ENCODE measurements around the gene CFAP65. TPM values are rescaled to one million over a fixed set of nuclear protein-coding genes. Genes with fewer than 3 reads are reported as not detected.

CFAP65 gene
- total RNA-seq, 1 donor from 2014 or later = not detected

DNA sequence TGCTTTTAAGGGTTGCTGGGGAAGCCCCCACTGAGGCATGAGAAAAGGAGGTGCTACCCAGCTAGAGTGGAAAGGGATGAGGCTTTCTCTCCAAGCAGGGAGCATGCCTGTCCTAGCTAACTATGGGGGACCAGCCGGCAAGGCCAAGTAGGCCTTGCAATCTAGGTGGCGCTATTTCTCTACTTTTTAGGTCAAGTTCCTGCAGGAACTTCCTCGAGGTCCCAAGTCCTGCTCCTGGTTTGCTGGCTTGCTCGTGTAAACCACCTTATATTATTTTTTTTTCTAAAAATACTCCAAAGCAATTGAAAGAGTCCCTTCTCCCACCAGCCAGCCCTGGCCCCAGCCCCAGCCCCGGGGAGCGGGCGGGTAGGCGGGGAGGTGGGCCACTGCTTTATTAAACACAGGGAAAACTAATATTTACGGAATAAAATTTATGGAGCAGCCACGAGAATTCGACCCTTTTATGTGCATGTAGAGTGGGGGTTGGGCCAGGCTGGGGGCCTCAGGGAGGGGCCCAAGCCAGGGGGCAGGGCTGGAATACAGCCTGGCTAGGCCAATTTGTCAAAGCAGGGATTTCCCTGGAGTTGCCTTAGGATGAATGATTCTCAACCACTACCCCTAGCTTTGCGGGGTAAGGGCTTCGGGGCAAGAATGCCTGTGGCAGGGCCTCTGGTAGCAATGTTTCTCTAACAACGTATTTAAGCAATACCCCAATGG is 32.3 kb upstream of the CFAP65 start:
- H3K27me3 ChIP-seq (ENCODE audit: low read depth) = no peaks in the 10 kb centered on the region
- intact Hi-C loops (cut with micrococcal nuclease) = no loop called here
- H3K4me3 ChIP-seq = no peak overlapping the region
- no peak overlapping the region for H3K27ac ChIP-seq (replicated peaks)
- H3K9me3 ChIP-seq (replicated peaks) = no peaks in the 10 kb centered on the region
- H3K36me3 ChIP-seq = peaks cover 26% of the 10 kb centered on the region
- TF ChIP-seq, protein P1, sequence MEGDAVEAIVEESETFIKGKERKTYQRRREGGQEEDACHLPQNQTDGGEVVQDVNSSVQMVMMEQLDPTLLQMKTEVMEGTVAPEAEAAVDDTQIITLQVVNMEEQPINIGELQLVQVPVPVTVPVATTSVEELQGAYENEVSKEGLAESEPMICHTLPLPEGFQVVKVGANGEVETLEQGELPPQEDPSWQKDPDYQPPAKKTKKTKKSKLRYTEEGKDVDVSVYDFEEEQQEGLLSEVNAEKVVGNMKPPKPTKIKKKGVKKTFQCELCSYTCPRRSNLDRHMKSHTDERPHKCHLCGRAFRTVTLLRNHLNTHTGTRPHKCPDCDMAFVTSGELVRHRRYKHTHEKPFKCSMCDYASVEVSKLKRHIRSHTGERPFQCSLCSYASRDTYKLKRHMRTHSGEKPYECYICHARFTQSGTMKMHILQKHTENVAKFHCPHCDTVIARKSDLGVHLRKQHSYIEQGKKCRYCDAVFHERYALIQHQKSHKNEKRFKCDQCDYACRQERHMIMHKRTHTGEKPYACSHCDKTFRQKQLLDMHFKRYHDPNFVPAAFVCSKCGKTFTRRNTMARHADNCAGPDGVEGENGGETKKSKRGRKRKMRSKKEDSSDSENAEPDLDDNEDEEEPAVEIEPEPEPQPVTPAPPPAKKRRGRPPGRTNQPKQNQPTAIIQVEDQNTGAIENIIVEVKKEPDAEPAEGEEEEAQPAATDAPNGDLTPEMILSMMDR (IDR thresholded peaks at IDR 0.05; ENCODE audit: borderline replicate concordance) = peak; percentile 64
- peaks cover 5% of the 10 kb centered on the region for H3K4me1 ChIP-seq
- no peak for DNase-seq

DNA sequence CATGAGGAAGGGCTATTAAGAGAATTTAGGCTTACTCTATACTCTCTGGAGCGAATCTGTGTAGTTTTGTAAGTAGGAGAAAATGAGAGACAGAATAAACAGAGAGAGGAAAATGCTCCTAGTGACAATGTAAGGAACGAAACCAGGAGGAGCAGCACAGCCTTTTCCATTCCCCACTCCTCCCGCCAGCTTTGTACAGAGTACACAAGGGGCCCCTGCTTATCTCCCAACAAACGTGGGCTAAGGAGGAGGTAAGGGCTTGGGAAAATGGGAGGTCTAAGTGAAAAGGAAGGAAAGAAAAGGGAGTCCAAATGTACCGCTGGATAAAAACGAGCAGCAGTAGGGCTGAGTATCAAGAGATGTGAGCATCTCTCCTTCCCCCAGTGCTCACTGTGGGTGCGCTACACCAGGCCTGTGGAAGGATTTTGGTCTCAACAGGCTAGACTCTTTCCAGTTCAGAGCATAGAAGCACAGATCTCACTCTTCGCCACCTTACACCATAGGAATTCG is 31.5 kb upstream of the CFAP65 start:
- Histone ChIP-seq H3K36me3 (peaks cover 23% of the 10 kb centered on the region), H3K27ac (replicated peaks) (no peak overlapping the region), H3K27me3 (ENCODE audit: low read depth) (no peaks in the 10 kb centered on the region), H3K9me3 (replicated peaks) (no peaks in the 10 kb centered on the region), H3K4me3 (no peak overlapping the region), H3K4me1 (peaks cover 5% of the 10 kb centered on the region)
- TF ChIP-seq, protein P1 (IDR thresholded peaks at IDR 0.05; ENCODE audit: borderline replicate concordance) = no peak
- intact Hi-C loops (cut with micrococcal nuclease) = no loop called here
- no peak for DNase-seq

DNA sequence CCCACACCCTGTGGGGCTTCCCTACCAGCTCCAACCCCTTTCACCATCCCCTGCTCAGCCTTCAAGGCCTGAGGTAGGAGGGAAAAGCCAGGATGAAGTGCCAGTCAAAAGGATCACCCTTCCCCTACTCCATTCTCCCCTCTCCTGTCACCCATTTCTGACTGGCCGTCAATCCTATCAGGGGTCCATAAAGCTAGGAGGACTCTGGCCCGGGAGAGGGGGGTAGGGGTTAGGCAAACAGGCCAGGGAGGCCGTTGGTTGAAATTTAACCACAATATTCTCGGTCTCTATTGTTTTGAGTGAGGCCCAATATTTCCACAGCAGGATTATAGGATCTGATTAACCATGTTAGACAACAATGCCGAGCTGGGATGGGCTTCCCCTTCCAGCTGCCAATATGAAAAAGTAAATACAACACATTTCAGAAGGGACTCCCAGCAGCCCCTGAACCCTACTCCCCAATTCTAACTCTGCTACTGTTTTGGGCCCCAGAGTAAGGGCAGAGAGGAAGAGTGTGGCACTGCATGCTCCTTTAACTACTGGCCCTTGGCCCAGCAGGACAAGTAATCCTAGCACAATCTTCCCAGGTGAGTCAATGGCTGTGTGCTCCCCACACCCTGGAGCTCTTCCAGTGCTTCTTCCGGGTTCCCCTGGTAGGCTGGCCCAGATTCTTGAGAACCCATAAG is 30.0 kb upstream of the CFAP65 start:
- TF ChIP-seq, protein P1 (IDR thresholded peaks at IDR 0.05; ENCODE audit: borderline replicate concordance) = no peak

DNA sequence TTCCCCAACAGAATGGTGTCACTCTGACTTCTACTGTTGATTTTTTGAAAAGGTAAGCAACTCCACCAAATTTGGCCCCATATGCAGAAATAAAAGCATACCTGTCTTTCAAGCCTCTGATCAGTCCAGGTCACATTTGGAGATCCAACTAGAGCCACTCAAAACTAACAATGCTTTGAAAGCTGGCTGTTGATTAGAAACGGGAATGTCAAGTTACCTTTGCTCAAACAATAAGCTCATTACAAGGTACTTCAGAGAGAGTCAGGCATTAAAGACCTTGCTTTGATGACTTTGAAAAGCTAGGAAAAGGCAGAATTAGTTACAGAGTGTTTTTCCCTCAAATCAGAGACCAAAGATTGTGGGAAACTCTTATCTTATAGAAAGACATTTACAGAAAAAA is 24.2 kb upstream of the CFAP65 start:
- Histone ChIP-seq H3K36me3 (no peaks in the 10 kb centered on the region), H3K27ac (replicated peaks) (no peak overlapping the region), H3K27me3 (ENCODE audit: low read depth) (peaks cover 48% of the 10 kb centered on the region), H3K4me1 (peaks cover 8% of the 10 kb centered on the region), H3K4me3 (no peak overlapping the region), H3K9me3 (replicated peaks) (no peaks in the 10 kb centered on the region)
- TF ChIP-seq, protein P1 (IDR thresholded peaks at IDR 0.05; ENCODE audit: borderline replicate concordance) = no peak
- no peak for DNase-seq
- intact Hi-C loops (cut with micrococcal nuclease) = loop anchor here (10.0 kb wide), 1 partner anchor 59 kb away; no protein-coding TSS in a partner anchor

More for the DNA sequence above, 30.0 kb upstream of the CFAP65 start:
- H3K4me3 ChIP-seq = no peak overlapping the region
- no peaks in the 10 kb centered on the region for H3K9me3 ChIP-seq (replicated peaks)
- H3K36me3 ChIP-seq = peaks cover 8% of the 10 kb centered on the region
- intact Hi-C loops (cut with micrococcal nuclease) = no loop called here
- H3K4me1 ChIP-seq = peaks cover 5% of the 10 kb centered on the region
- no peak overlapping the region for H3K27ac ChIP-seq (replicated peaks)
- DNase-seq = no peak
- H3K27me3 ChIP-seq (ENCODE audit: low read depth) = peaks cover 2% of the 10 kb centered on the region

DNA sequence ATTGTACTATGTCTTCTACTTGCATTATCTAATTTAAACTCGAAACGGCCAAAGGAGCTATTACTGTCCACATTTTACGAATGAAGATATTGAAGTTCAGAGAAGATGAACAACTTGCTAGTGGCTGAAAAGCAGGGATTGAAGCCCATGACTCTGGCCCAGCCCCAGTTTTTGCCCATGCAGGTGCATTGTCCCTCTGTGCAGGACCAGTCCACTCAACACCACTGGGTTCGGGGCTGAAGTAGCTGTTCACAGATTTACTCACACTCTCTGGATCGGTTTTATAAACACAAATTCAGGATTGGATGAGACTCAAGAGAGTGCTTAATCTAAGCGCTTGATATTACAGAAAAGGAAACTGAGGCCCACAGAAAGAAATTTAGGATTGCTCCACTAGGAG is 20.8 kb upstream of the CFAP65 start:
- DNase-seq = no peak
- H3K27ac ChIP-seq (replicated peaks) = no peak overlapping the region
- peaks cover 41% of the 10 kb centered on the region for H3K4me1 ChIP-seq
- no peaks in the 10 kb centered on the region for H3K9me3 ChIP-seq (replicated peaks)
- H3K4me3 ChIP-seq = no peak overlapping the region
- TF ChIP-seq, protein P1 (IDR thresholded peaks at IDR 0.05; ENCODE audit: borderline replicate concordance) = no peak
- intact Hi-C loops (cut with micrococcal nuclease) = loop anchor here (10.0 kb wide), 1 partner anchor 63 kb away; no protein-coding TSS in a partner anchor
- H3K36me3 ChIP-seq = no peaks in the 10 kb centered on the region
- peaks cover 82% of the 10 kb centered on the region for H3K27me3 ChIP-seq (ENCODE audit: low read depth)
